Stimulated activated naive CD8-positive, alpha-beta T cell treated with anti-CD3 and anti-CD28 coated beads, Interleukin-15, Interleukin-2, amounts not matched to agents 100 ng/mL and 50 ng/mL, for 24 hours (primary cell): ENCODE measurements around the gene OTOGL.
"Not testable (repeated sequence)": the region's sequence is repeated elsewhere in the genome, so short reads cannot be mapped to it uniquely, and the experiment has no call there.

Experiments used
- H3K27ac Mint-ChIP-seq: one replicate; pipeline ENCODE4 v1.8.0; 2021; ENCODE audit warnings: mild to moderate bottlenecking, mixed read lengths
- H3K27me3 Mint-ChIP-seq: one replicate; pipeline ENCODE4 v1.8.0; 2021; ENCODE audit warnings: mixed read lengths
- H3K36me3 Mint-ChIP-seq: one replicate; pipeline ENCODE4 v1.8.0; 2021; ENCODE audit warnings: low read depth, mixed read lengths
- H3K4me1 Mint-ChIP-seq: one replicate; pipeline ENCODE4 v1.8.0; 2021; ENCODE audit warnings: low read depth, mixed read lengths
- H3K4me3 Mint-ChIP-seq: one replicate; pipeline ENCODE4 v1.8.0; 2021; ENCODE audit warnings: mild to moderate bottlenecking, mixed read lengths
- H3K9me3 Mint-ChIP-seq: one replicate; pipeline ENCODE4 v1.8.0; 2021; ENCODE audit warnings: mixed read lengths

The OTOGL gene

DNA sequence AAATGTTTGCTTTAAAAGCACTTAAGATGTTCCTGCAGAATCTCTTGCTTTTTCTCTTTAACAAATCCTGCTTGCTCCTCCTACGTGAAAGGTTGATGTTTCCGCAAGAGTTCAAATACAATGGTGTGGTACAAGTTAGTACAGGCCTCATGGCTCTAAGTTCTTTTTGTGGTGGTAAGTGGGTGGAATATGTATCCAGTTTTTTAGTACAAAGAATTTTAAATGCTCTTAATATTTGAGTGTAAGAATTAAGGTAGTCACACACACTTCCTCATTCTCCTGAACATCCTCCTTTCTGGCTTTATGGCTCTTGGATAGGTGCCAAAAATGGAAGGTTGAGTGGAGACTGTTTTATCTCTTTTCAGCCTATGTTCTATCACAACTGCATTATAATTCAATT, 1.8 kb downstream of the OTOGL start:
- H3K4me3 Mint-ChIP-seq = no peak overlapping the region
- no peak overlapping the region for H3K27ac Mint-ChIP-seq
- no peaks in the 10 kb centered on the region for H3K9me3 Mint-ChIP-seq
- no peaks in the 10 kb centered on the region for H3K36me3 Mint-ChIP-seq
- H3K4me1 Mint-ChIP-seq = no peaks in the 10 kb centered on the region
- H3K27me3 Mint-ChIP-seq = no peaks in the 10 kb centered on the region

- H3K4me1 Mint-ChIP-seq = no peaks in the 10 kb centered on the region
- no peaks in the 10 kb centered on the region for H3K27me3 Mint-ChIP-seq
- H3K27ac Mint-ChIP-seq = no peak overlapping the region
- no peaks in the 10 kb centered on the region for H3K9me3 Mint-ChIP-seq
- H3K4me3 Mint-ChIP-seq = no peak overlapping the region
- no peaks in the 10 kb centered on the region for H3K36me3 Mint-ChIP-seq
Observed at GRCh38 chr12:80107221-80107620, 7.9 kb downstream of the OTOGL start.

DNA sequence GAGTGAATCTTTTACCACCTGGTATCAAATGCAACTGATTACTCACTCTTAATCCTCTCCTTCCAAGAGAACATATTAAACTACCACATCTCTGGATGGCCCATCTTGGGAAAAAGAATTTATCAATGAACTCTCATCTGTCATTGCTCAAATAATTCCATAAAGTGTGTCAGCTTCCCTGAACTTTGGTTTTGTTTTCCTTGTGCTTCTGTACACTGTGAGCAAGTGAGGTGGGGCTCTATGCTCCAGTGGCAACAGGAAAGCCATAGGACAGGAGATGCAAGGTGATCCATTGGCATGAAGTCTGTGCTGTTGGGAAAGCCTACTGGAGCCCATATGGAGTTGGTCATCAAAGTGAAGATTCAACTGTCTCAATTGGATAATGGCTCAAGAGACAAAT, 17.4 kb downstream of the OTOGL start:
- no peak overlapping the region for H3K4me3 Mint-ChIP-seq
- H3K27ac Mint-ChIP-seq = no peak overlapping the region
- H3K4me1 Mint-ChIP-seq = no peaks in the 10 kb centered on the region

DNA sequence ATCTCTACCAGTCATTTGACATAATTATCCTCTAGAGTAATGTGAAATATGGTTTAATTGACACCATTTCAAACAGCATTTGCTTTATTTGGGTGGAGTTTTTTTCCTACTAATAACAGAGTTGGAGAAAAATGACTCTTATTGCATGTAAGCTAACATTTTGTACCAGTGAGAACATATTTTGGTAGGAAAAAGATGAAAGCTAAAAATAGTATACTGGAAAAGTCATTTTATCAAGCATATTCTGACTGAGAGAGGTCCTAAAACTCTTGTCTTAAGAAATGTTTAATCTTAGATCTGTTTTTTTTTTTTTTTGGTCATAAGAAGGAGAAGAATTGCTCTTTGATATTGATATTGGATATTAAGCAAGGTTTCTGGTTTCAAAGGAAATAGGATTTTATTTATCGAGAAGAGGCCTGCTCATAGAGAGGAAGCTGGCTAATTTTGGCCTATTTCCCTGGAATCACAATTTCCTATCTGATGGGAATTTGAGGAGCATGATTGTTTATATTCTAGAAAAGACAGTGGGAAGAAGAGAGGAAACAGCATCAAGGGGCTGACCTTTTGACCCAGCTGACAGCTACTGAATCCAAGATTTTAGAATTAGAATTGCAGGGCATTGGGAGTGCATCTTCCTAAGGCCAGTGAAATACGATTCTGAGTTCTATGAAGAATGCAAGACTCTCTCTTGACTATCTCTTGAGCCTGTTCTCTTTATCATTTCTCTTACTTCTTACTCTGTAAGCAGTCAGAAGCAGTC, 19.4 kb downstream of the OTOGL start:
- H3K9me3 Mint-ChIP-seq = peaks cover 12% of the 10 kb centered on the region
- no peak overlapping the region for H3K27ac Mint-ChIP-seq
- no peak overlapping the region for H3K4me3 Mint-ChIP-seq
- no peaks in the 10 kb centered on the region for H3K4me1 Mint-ChIP-seq
- no peaks in the 10 kb centered on the region for H3K36me3 Mint-ChIP-seq
- no peaks in the 10 kb centered on the region for H3K27me3 Mint-ChIP-seq

More for the DNA sequence above, 17.4 kb downstream of the OTOGL start:
- Mint-ChIP-seq H3K9me3 (peaks cover 20% of the 10 kb centered on the region), H3K27me3 (no peaks in the 10 kb centered on the region), H3K36me3 (no peaks in the 10 kb centered on the region)

DNA sequence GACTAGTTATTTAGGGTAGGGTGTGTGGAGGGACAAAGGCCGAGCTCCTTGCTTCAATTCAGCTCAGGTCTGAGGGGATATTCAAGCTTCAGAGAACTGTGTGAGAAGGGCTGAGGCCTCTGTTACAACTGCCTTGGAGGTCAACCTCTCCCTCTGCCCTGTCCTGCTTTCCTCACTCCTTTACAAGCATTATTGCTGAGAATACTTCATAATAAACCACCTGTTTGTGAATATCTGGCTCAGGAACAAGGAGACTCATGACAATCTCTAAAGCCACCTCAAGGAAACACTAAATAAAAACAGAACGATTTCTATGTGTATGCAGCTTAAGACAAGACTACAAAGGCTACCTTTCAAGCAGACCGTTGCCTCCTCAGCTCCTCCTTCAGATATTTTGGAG, 21.7 kb downstream of the OTOGL start:
- no peaks in the 10 kb centered on the region for H3K36me3 Mint-ChIP-seq
- H3K27me3 Mint-ChIP-seq = no peaks in the 10 kb centered on the region
- no peaks in the 10 kb centered on the region for H3K9me3 Mint-ChIP-seq
- no peak overlapping the region for H3K4me3 Mint-ChIP-seq
- H3K27ac Mint-ChIP-seq = no peak overlapping the region
- no peaks in the 10 kb centered on the region for H3K4me1 Mint-ChIP-seq

GRCh38 chr12:80121661-80122060, 22.3 kb downstream of the OTOGL start:
- no peaks in the 10 kb centered on the region for H3K9me3 Mint-ChIP-seq
- H3K27ac Mint-ChIP-seq = no peak overlapping the region
- no peak overlapping the region for H3K4me3 Mint-ChIP-seq
- H3K27me3 Mint-ChIP-seq = no peaks in the 10 kb centered on the region
- H3K36me3 Mint-ChIP-seq = no peaks in the 10 kb centered on the region
- H3K4me1 Mint-ChIP-seq = no peaks in the 10 kb centered on the region

DNA sequence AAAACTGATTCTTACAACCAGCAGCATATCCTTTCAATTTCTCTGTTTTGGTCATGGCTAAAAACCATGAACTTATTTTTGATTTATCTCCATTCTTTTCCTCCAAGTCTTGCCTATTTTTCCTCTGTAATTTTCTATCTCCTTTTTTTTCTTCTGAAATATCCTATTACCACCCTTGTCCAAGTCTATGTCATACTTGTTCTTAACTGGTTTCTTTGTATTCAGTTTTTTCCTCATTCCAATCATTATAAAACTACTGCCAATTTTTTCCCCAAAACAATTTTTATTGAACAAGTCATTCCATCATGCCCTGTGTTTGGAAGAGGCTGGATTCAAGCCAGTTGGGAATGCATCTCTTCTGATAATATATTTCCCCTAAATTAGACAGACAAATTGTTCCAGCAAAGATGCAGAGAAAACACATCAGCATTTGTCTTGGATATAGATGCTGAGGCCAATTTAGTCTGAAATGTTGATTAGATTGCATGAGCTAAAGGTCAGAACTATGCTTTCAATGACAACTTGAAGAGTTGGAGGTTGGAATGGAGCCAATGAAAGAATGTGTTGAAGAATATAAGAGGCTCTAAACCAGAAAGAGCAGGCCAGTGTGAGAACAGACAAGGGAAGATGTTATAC, 30.7 kb downstream of the OTOGL start:
- H3K27ac Mint-ChIP-seq = no peak overlapping the region
- no peaks in the 10 kb centered on the region for H3K36me3 Mint-ChIP-seq
- no peak overlapping the region for H3K4me3 Mint-ChIP-seq
- H3K4me1 Mint-ChIP-seq = no peaks in the 10 kb centered on the region
- no peaks in the 10 kb centered on the region for H3K9me3 Mint-ChIP-seq
- H3K27me3 Mint-ChIP-seq = no peaks in the 10 kb centered on the region

- Mint-ChIP-seq H3K4me1 (no peaks in the 10 kb centered on the region), H3K27ac (no peak overlapping the region), H3K27me3 (peaks cover 13% of the 10 kb centered on the region), H3K9me3 (no peaks in the 10 kb centered on the region), H3K36me3 (no peaks in the 10 kb centered on the region), H3K4me3 (no peak overlapping the region)
Observed at GRCh38 chr12:80135624-80136023, 36.3 kb downstream of the OTOGL start.

GRCh38 chr12:80140005-80140404, 40.7 kb downstream of the OTOGL start:
- no peak overlapping the region for H3K27ac Mint-ChIP-seq
- H3K4me3 Mint-ChIP-seq = no peak overlapping the region
- H3K27me3 Mint-ChIP-seq = peaks cover 27% of the 10 kb centered on the region
- H3K36me3 Mint-ChIP-seq = no peaks in the 10 kb centered on the region
- no peaks in the 10 kb centered on the region for H3K9me3 Mint-ChIP-seq
- H3K4me1 Mint-ChIP-seq = peaks cover 10% of the 10 kb centered on the region

- H3K9me3 Mint-ChIP-seq = no peaks in the 10 kb centered on the region
- H3K4me3 Mint-ChIP-seq = no peak overlapping the region
- no peak overlapping the region for H3K27ac Mint-ChIP-seq
- peaks cover 23% of the 10 kb centered on the region for H3K27me3 Mint-ChIP-seq
- H3K36me3 Mint-ChIP-seq = no peaks in the 10 kb centered on the region
- H3K4me1 Mint-ChIP-seq = peaks cover 10% of the 10 kb centered on the region
Observed at GRCh38 chr12:80142640-80143039, 43.3 kb downstream of the OTOGL start.

GRCh38 chr12:80143537-80143936, 44.2 kb downstream of the OTOGL start:
- peaks cover 10% of the 10 kb centered on the region for H3K4me1 Mint-ChIP-seq
- no peak overlapping the region for H3K27ac Mint-ChIP-seq
- no peak overlapping the region for H3K4me3 Mint-ChIP-seq
- H3K9me3 Mint-ChIP-seq = no peaks in the 10 kb centered on the region
- no peaks in the 10 kb centered on the region for H3K36me3 Mint-ChIP-seq
- H3K27me3 Mint-ChIP-seq = peaks cover 24% of the 10 kb centered on the region

DNA sequence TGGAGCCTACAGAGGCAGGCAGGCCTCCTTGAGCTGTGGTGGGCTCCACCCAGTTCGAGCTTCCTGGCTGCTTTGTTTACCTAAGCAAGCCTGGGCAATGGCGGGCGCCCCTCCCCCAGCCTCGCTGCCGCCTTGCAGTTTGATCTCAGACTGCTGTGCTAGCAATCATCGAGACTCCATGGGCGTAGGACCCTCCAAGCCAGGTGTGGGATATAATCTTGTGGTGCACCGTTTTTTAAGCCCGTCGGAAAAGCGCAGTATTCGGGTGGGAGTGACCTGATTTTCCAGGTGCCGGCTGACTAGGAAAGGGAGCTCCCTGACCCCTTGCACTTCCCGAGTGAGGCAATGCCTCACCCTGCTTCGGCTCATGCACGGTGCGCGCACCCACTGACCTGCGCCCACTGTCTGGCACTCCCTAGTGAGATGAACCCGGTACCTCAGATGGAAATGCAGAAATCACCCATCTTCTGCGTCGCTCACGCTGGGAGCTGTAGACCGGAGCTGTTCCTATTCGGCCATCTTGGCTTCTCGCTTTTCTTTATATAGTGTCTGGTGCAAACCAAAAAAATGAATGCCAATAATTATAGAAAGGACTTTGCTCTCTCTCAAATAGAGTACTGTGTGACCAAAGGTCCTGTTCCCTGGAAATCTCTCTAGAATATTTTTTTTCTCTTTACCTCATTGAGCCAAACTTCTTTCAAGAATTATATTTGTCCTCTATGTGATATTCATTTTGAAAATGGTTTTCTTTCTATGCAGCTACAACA, 50.4 kb downstream of the OTOGL start:
- not testable (repeated sequence) for H3K27ac Mint-ChIP-seq, H3K9me3 Mint-ChIP-seq, H3K27me3 Mint-ChIP-seq, H3K36me3 Mint-ChIP-seq, H3K4me3 Mint-ChIP-seq, H3K4me1 Mint-ChIP-seq

- no peak overlapping the region for H3K4me3 Mint-ChIP-seq
- H3K27me3 Mint-ChIP-seq = peaks cover 7% of the 10 kb centered on the region
- no peaks in the 10 kb centered on the region for H3K36me3 Mint-ChIP-seq
- no peak overlapping the region for H3K27ac Mint-ChIP-seq
- H3K9me3 Mint-ChIP-seq = no peaks in the 10 kb centered on the region
- no peaks in the 10 kb centered on the region for H3K4me1 Mint-ChIP-seq
Observed at GRCh38 chr12:80151131-80151530, 51.8 kb downstream of the OTOGL start.

DNA sequence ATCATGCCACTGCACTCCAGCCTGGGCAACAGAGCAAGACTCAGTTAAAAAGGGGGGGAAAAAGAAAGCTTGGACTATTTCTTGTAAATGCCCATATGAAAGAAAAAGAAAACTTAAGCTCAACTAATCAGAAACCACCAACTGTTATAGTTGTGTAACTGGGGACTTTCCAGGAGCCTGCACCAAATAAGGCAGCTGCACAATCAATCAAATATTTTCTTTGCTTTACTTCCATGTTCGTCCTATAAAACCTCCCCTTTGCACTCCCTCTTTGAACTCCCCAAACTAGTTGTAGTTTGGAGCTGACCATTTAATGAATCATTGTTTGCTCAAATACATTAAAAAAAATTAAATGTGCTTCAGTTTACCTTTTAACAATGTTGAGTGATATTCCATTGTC, 54.9 kb downstream of the OTOGL start:
- H3K36me3 Mint-ChIP-seq = no peaks in the 10 kb centered on the region
- H3K9me3 Mint-ChIP-seq = no peaks in the 10 kb centered on the region
- H3K4me1 Mint-ChIP-seq = no peaks in the 10 kb centered on the region
- no peak overlapping the region for H3K4me3 Mint-ChIP-seq
- H3K27me3 Mint-ChIP-seq = peaks cover 10% of the 10 kb centered on the region
- no peak overlapping the region for H3K27ac Mint-ChIP-seq

- H3K4me1 Mint-ChIP-seq = no peaks in the 10 kb centered on the region
Observed at GRCh38 chr12:80156306-80156705, 57.0 kb downstream of the OTOGL start.

More at GRCh38 chr12:80156306-80156705, 57.0 kb downstream of the OTOGL start:
- H3K27ac Mint-ChIP-seq = no peak overlapping the region
- H3K9me3 Mint-ChIP-seq = no peaks in the 10 kb centered on the region
- H3K36me3 Mint-ChIP-seq = no peaks in the 10 kb centered on the region
- H3K4me3 Mint-ChIP-seq = no peak overlapping the region
- H3K27me3 Mint-ChIP-seq = peaks cover 19% of the 10 kb centered on the region
